NCI-H2029 treated with DMSO at 0.1 percent for 48 hours (cell line): ENCODE data around the gene MROH2B.
"Not testable (repeated sequence)": the region's sequence is repeated elsewhere in the genome, so short reads cannot be mapped to it uniquely, and the experiment has no call there.

Source experiments
- DNase-seq: peaks from one replicate; lab custom pipeline; 2025; lab: John Stamatoyannopoulos, UW

MROH2B gene

DNA sequence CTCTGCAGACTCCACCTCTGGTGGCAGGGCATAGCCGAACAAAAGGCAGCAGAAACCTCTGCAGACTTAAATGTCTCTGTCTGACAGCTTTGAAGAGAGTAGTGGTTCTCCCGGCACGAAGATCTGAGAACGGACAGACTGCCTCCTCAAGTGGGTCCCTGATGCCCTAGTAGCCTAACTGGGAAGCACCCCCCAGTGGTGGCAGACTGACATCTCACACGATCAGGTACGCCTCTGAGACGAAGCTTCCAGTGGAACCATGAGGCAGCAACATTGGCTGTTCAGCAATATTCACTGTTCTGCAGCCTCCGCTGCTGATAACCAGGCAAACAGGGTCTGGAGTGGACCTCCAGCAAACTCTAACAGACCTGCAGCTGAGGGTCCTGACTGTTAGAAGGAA lies 48.5 kb downstream of the MROH2B start:
- DNase-seq = not testable (repeated sequence)

- no peak for DNase-seq
Observed at GRCh38 chr5:41012318-41012717, 58.8 kb downstream of the MROH2B start.

- no peak for DNase-seq
Observed at GRCh38 chr5:41010572-41010971, 60.6 kb downstream of the MROH2B start.

DNA sequence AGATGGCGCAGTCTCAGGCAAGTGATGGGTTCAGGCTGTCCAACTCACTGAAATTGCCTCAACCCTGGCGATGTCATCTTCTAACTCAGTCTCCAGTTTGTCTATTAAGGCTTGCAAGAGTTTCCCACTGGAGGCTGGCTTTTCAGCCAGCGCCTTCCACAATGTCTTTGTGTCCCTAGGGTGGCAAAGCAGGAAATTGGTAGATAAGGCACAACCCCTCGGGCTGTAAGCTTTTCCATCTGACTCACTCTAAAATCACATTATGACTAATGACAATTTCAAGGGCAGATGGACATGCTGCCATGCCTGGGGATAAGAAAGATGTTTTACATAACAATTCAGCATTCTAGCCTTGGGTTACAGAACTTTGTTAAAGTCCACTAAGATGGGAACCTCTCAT lies 61.9 kb downstream of the MROH2B start:
- DNase-seq = no peak

- no peak for DNase-seq
Observed at GRCh38 chr5:41004931-41005330, 66.2 kb downstream of the MROH2B start.

- no peak for DNase-seq
Observed at GRCh38 chr5:41003670-41004376, 67.3 kb downstream of the MROH2B start.

DNA sequence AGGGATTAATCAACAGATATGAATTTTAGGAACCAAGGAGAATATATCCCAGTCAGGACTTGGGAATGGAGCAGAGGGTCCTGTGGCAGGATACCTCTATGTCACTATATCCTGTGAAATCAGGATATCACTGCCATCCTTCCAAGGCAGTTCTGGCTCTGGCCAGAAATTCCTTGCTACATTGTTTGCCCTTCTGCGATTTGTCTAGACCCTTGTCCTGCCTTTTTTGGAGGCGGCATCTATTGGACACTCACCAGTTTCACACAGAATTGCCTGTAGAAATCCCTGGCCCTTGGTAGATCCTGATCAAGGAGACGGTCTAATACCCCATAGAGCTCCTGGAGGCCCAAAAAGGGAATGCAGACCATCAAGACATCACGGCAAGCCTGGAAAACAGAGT lies 71.2 kb downstream of the MROH2B start:
- no peak for DNase-seq

GRCh38 chr5:40999142-40999541 lies 72.0 kb downstream of the MROH2B start:
- no peak for DNase-seq

- no peak for DNase-seq
Observed at GRCh38 chr5:40995801-40996586, 75.1 kb downstream of the MROH2B start.

- DNase-seq = no peak
Observed at GRCh38 chr5:40991981-40992559, 79.1 kb downstream of the MROH2B start.

GRCh38 chr5:40991168-40991980 lies 79.8 kb downstream of the MROH2B start:
- no peak for DNase-seq

GRCh38 chr5:40988746-40989510 lies 82.2 kb downstream of the MROH2B start:
- no peak for DNase-seq

DNA sequence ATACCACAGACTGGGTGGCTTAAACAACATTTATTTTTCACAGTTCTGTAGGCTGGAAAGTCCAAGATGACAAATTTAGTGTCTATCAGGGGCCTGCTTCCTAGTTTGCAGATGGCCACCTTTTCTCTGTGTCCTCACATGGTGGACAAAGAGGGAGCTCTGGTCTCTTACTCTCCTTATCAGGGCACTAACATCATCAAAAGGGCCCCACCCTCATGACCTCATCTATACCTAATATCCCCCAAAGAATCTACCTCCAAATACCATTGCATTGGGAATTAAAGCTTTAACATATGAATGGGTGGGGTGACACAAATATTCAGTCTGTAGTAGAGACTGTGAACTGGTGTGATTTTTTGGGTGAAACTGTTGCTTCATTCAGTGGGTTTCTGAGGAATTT lies 83.8 kb downstream of the MROH2B start:
- DNase-seq = no peak

GRCh38 chr5:40986666-40987065 lies 84.5 kb downstream of the MROH2B start:
- DNase-seq = no peak

- DNase-seq = no peak
Observed at GRCh38 chr5:40985501-40985900, 85.6 kb downstream of the MROH2B start.

GRCh38 chr5:40984884-40985283 lies 86.3 kb downstream of the MROH2B start:
- no peak for DNase-seq

DNA sequence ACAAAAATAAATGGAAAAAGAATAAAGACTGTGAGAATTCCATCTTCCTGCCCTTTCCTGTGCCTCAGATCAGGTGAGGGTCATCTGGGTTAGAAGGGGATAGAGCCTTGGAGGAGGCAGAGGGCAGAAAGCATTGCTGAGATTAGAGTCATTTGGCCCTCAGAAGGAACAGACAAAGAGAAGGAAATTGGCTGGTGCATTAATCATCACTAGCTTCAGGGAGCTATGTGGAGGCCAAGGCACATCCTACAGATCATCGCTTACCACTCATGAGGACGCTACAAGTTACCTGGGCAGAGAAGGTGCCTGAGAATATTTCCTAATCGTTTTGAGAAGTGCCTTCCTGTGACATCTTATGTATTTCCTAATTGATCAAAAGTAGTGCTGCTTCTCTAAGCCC lies 87.4 kb downstream of the MROH2B start:
- no peak for DNase-seq

- no peak for DNase-seq
Observed at GRCh38 chr5:40981420-40981819, 89.7 kb downstream of the MROH2B start.

DNA sequence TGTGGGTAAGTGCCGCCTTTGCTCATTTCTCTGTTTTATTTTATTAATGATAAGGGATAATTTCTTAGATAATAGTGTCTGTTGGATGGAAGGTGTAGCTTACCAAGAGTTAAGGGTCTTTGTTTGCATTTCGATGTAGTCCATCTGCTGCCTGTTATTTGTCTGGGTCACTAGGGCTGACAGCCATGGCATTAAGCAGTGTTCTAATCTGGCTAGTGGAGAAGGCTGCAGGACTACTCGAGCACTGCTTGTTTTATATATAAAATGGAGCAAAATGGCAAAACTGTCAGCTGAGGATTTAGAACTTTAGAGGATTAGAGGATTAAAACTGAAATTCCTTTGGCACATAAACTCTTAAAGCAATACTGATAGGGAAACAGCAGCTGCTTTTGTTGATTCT lies 94.3 kb downstream of the MROH2B start:
- DNase-seq = no peak

GRCh38 chr5:40976041-40976440 lies 95.1 kb downstream of the MROH2B start:
- DNase-seq = no peak

GRCh38 chr5:40973364-40974004 lies 97.7 kb downstream of the MROH2B start:
- no peak for DNase-seq
